NCI-H345 treated with DMSO at 0.1 percent for 48 hours (cell line): ENCODE results near the gene NMNAT3.
A peak's percentile ranks its signal among the peaks of the same experiment; 100 is the strongest.
"Not testable (repeated sequence)": the region's sequence is repeated elsewhere in the genome, so short reads cannot be mapped to it uniquely, and the experiment has no call there.

Source experiments
- DNase-seq: peaks from one replicate; lab custom pipeline; 2025; ENCODE audit not compliant: unreplicated experiment; lab: John Stamatoyannopoulos, UW

The NMNAT3 gene

DNA sequence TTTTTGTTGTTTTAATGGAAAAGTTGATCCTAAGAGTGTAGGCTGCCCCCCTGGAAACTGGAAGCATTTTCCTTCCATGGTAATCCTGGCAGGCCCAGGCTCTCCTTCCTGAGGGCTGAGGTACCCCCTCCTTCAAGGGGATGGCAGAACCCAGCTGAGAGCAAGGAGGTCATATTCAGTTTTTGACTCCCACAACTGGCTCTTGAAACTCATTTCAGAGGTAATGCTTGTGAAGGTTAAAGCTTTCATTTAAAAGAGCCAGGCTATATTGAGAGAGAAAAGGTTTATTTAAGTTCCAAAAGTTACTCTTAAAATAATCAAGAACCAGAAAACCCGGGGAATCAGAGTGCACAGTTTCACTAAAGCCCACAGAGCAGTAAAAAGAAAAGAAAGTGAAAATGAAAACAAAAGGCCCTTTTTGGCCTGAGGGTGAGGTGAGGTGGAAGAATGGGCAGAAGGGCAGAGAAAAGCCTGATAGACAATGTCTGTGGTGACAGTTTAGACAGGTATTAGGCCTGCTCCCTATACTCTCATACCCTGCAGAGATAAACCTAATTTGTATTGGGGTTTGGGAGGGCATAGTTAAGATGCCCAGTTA, 91.3 kb downstream of the NMNAT3 start:
- no peak for DNase-seq

DNA sequence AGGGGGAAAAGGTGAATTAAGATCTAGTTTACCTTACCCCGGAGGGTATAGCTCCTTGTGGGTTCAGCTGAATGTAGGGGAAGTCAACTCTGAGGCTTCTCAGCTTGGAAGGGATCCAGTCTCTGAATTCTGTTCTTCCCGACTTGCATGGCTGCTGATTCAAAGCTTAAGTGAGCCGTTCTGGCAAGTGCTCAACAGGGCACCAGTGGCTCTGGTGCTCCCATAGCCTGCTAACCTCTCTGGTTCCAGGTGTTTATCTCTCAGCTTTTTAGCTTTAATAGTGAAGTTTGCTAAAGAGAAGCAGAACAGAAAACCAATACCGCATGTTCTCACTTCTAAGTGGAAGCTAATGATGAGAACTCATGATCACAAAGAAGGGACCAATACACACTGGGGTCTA, 92.0 kb downstream of the NMNAT3 start:
- DNase-seq = no peak

GRCh38 chr3:139583651-139584050, 94.1 kb downstream of the NMNAT3 start:
- not testable (repeated sequence) for DNase-seq

GRCh38 chr3:139578783-139579182, 99.0 kb downstream of the NMNAT3 start:
- no peak for DNase-seq

DNA sequence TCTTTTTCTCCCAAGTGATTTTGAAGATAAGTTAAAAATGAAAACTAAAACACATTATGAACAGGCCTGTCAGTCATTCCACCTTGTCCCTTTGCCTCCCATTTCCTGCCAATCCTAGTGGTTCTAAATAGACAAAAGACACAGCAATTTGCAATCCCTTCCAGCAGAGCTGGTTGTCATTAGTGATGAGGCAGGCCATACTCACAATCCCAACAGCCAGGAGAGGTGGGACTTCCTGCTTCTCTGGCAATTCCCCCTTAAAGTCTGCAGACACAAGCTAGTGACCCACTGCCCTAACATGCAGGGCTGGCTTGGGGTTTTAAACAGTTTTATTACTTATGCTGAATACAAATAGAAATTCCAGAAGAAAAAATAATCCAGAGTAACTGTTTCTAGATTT, 99.9 kb downstream of the NMNAT3 start:
- no peak for DNase-seq

DNA sequence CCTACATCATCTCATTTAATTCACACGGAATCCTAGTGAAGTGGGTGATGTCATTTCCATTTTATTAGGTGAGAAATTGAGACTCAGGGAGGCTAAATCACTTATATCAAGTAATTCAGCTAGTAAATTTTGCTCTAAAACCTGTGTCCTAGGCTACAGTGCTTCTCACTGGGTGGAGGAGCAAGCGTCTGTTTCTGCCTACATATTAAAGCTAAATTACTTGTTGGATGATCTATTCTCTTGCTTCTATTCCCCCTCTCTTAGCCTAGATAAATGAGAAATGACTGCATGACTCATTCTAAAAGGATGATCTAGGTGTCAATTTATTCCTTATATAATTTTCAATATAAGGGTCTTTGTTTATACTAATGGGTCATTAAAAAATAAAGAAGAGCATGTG, 100.4 kb downstream of the NMNAT3 start:
- DNase-seq = no peak

DNA sequence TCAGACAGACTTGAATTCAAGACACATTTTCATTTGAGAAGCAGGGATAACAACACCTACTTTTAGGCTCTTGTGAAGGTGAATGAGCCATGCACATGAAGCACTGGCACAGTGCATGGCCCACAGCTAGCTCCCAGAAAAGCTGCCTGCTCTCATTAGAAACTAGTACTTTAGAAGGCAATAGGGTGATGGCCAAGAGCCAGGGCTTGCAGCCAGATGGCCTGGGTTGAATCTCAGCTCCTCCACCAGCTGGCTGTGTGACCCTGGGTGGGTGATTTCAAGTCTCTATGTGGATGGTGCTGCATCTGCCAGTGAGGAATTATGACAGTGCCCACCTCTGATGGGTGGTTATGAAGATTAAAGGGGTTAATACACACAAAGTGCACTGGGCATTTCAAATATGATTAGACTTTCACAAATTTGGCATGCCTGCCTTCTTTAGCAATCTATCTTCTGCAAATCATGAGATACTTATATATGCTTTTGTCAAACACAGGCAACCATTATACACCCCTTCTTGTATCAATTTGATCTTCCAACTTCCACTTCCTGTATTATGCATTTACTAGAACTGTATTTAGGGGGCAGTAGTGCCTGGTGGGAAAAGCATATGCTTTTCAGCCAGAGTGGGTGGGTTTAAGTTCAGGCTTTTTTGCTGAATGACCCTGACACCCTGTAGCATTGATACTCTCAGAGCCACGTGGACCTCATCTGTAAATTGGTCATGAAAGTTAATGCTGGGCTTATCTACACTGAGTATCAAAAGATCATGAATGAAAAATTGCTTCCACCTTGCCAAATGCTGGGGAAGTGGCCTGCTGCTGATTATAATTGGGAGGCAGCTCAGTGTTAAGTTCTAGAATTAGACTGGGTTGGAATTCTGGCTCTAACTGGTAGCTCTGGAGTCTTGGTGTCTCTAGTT, 103.5 kb downstream of the NMNAT3 start:
- DNase-seq = no peak

GRCh38 chr3:139572847-139573672, 104.7 kb downstream of the NMNAT3 start:
- DNase-seq = no peak

DNA sequence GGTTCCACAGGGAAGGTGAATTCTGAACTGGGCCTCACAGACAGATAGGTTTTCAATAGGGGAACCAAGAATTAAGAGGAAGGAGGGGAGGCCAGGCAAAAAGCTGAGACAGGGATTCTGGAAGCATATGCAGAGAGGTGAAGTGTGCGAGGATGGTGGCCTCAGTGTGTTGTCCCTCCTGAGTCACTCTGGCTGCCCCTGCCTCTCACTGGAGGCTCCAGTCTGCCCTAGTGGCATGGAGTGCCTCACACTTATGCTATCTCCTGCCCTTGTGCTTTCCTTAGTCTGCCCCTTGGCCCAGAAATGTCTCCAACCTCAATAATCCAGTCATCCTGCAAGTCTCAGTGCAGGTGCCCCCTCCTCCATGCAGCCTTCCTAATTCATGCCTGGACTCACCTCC, 106.1 kb downstream of the NMNAT3 start:
- DNase-seq = no peak

DNA sequence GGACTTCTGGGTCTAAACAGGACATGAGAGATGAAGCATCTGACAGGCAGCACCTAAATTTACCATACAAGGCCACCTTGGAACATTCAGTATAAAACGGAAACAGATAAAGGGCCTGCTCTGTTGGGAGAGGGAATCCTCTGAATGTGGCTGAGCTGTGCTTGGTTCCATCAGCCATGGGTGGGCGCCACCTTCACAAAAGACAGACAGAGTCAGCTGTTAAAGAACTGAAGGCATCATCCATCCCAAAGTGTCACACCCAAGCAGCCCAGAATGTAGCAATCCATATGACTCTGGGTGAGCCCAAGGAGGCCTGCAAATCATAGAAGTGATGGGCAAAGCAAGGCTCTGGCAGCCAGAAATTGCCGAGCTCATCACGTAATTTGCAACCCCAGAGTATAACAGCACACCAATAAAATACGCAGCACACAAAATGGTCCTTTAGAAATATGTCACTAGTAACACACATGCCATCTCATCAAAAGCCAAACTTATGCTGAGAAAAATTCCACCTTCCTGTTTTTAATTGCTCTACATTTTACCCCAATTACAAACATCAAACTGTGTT, 113.4 kb downstream of the NMNAT3 start:
- DNase-seq = no peak

GRCh38 chr3:139561959-139562676, 115.7 kb downstream of the NMNAT3 start:
- peak; percentile 25 for DNase-seq

DNA sequence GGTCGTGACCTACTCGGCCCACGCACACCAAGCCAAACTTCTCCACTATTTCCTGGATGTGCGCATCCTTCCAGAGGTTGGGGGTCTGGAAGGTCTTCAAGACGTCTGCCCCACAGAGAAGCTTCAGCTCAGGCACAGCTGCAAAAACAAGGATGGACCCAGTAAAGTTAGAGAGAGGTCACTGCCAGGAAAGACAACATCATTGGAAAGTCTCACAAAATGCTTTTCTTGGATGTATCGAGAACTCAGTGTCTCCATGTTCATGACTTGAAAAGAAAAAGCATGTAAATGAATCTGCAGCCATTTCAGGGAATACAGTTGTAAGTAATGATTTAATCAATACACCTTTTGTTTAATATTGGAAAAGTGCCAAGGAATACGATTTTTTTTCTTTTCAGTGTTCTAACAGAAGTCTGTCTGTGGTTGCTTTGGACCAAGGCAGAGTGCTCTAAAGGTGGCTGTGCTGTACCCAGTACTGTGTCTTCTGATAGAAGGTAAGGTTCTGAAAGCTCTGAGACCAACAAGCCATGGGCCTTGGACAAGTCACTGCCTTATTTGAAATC, 116.4 kb downstream of the NMNAT3 start:
- DNase-seq = peak; percentile 32

- no peak for DNase-seq
These were observed 117.4 kb downstream of the NMNAT3 start for GRCh38 chr3:139560411-139560810.

GRCh38 chr3:139559541-139559940, 118.2 kb downstream of the NMNAT3 start:
- DNase-seq = no peak

DNA sequence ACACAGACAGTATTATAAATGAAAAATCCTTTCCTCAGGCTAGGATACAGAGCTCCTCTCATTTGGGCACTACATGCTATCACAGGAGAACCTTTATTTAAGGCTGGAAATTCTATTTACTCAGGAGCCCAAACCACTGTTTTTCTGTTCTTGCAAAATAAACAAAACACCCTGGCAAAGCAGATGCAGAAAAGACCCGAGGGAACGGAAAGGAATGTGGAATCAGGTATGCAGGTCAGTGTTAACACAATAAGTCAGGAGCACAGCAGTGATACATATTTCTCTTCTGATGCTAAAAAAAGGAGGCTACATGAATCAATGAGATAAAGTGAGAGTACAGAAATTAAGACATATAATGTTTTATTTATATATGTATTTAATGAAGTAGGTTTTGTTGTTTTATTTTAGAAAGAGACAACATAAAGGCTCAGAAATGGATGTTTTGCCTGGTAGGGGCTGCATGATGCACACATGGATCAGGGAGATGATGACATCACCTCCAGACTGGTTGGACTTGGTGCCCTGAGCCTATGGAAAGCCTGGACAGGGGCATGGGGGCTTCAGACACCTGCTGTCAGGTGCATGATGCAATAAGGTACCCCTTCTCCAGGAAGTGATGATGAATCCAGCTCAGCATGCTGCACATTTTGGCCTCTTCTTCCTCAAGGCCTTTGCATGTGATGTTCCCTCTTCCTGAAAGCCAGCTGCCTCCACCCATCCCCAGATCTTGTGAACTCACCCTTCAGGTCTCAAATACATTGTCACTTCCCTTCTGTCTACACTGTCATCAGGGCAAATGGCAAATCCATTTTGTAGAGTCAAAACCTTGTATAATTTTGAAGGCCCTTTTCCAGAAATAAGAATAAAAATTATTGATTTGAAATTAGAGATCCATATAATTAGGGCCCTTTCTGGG, 119.2 kb downstream of the NMNAT3 start:
- no peak for DNase-seq

DNA sequence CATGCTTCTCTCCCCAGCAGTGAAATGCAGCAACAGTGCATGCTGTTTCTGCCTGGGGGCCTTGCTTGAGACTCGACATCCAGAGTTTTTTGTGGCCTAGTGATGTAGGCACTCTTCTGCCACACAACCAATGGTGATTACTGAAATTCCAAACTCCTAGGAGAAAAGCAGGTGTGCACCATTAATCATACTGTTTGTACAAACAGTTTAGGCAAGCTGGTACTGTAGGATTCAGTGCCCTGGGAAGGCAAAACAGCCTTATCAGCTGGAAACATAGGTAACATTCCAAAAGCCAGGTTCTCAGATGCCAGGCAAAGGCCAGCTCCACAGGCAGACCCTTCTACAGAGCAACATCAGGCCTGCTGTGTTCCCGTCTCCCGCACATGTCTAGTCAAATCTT, 120.7 kb downstream of the NMNAT3 start:
- DNase-seq = no peak

GRCh38 chr3:139555249-139555648, 122.5 kb downstream of the NMNAT3 start:
- DNase-seq = no peak

DNA sequence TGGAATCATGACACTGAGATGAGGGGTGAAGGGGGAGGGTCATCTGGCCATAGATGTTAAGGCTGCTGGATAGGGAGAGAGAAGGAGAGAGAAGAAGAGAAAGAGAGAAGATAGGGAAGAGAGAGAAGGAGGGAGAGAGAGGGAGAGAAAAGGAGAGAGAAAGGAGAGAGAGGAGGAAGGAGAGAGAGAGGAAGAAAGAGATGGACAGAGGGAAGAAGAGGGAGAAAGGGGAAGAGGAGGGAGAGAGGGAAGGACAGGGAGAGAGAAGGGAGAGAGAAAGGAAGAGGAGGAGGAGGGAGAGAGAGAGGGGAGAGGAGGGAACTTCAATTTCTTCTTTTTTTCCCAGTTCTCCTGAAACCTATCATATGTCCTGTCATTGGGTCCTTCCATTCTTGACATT, 123.1 kb downstream of the NMNAT3 start:
- no peak for DNase-seq

- DNase-seq = no peak
These were observed 125.0 kb downstream of the NMNAT3 start for GRCh38 chr3:139552632-139553365.
